T-helper 1 cell treated with Interleukin-12 subunit alpha and Interleukin-12 subunit beta and Interleukin-4 antibody, amounts not matched to agents 30 μg/mL and 1 μg/mL, for 36 hours (primary cell): ENCODE data around the gene ZNF638.

Experiments used
- H3K27ac Mint-ChIP-seq: one replicate; pipeline ENCODE4 v1.8.0; 2021; ENCODE audit warnings: mild to moderate bottlenecking, mixed read lengths
- H3K27me3 Mint-ChIP-seq: one replicate; pipeline ENCODE4 v1.8.0; 2021; ENCODE audit warnings: low read depth, mixed read lengths
- H3K36me3 Mint-ChIP-seq: one replicate; pipeline ENCODE4 v1.8.0; 2021; ENCODE audit warnings: low read depth, mixed read lengths
- H3K4me1 Mint-ChIP-seq: one replicate; pipeline ENCODE4 v1.8.0; 2021; ENCODE audit warnings: low read depth, mixed read lengths
- H3K4me3 Mint-ChIP-seq: one replicate; pipeline ENCODE4 v1.8.0; 2021; ENCODE audit warnings: mild to moderate bottlenecking, moderate library complexity, mixed read lengths
- H3K9me3 Mint-ChIP-seq: one replicate; pipeline ENCODE4 v1.8.0; 2021; ENCODE audit warnings: mixed read lengths

The ZNF638 gene

GRCh38 chr2:71347517-71347916 is 15.9 kb downstream of the ZNF638 start:
- peaks cover 32% of the 10 kb centered on the region for H3K36me3 Mint-ChIP-seq
- no peak overlapping the region for H3K4me3 Mint-ChIP-seq
- H3K4me1 Mint-ChIP-seq: peaks cover 12% of the 10 kb centered on the region
- no peak overlapping the region for H3K27ac Mint-ChIP-seq
- H3K27me3 Mint-ChIP-seq: no peaks in the 10 kb centered on the region
- H3K9me3 Mint-ChIP-seq: no peaks in the 10 kb centered on the region

GRCh38 chr2:71348302-71348701 is 16.7 kb downstream of the ZNF638 start:
- no peak overlapping the region for H3K4me3 Mint-ChIP-seq
- H3K9me3 Mint-ChIP-seq: no peaks in the 10 kb centered on the region
- H3K27me3 Mint-ChIP-seq: no peaks in the 10 kb centered on the region
- H3K4me1 Mint-ChIP-seq: peaks cover 19% of the 10 kb centered on the region
- peaks cover 32% of the 10 kb centered on the region for H3K36me3 Mint-ChIP-seq
- no peak overlapping the region for H3K27ac Mint-ChIP-seq

- no peak overlapping the region for H3K4me3 Mint-ChIP-seq
Measured at GRCh38 chr2:71353248-71353647, 21.7 kb downstream of the ZNF638 start.

GRCh38 chr2:71358931-71359671 is 27.5 kb downstream of the ZNF638 start:
- Mint-ChIP-seq H3K4me1 (peaks cover 18% of the 10 kb centered on the region), H3K27ac (no peak overlapping the region), H3K9me3 (no peaks in the 10 kb centered on the region), H3K4me3 (no peak overlapping the region), H3K36me3 (peaks cover 46% of the 10 kb centered on the region), H3K27me3 (no peaks in the 10 kb centered on the region)

More at GRCh38 chr2:71353248-71353647, 21.7 kb downstream of the ZNF638 start:
- peaks cover 31% of the 10 kb centered on the region for H3K4me1 Mint-ChIP-seq
- H3K36me3 Mint-ChIP-seq: peaks cover 39% of the 10 kb centered on the region
- no peaks in the 10 kb centered on the region for H3K9me3 Mint-ChIP-seq
- H3K27me3 Mint-ChIP-seq: no peaks in the 10 kb centered on the region
- peak overlapping the region; percentile 60 for H3K27ac Mint-ChIP-seq

- peaks cover 49% of the 10 kb centered on the region for H3K36me3 Mint-ChIP-seq
- H3K9me3 Mint-ChIP-seq: no peaks in the 10 kb centered on the region
- H3K4me3 Mint-ChIP-seq: no peak overlapping the region
Measured at GRCh38 chr2:71360434-71360975, 28.9 kb downstream of the ZNF638 start.

GRCh38 chr2:71361631-71362030 is 30.0 kb downstream of the ZNF638 start:
- Mint-ChIP-seq H3K36me3 (peaks cover 46% of the 10 kb centered on the region), H3K4me3 (no peak overlapping the region), H3K27ac (no peak overlapping the region), H3K27me3 (no peaks in the 10 kb centered on the region), H3K4me1 (peaks cover 15% of the 10 kb centered on the region), H3K9me3 (no peaks in the 10 kb centered on the region)

More at GRCh38 chr2:71360434-71360975, 28.9 kb downstream of the ZNF638 start:
- no peaks in the 10 kb centered on the region for H3K27me3 Mint-ChIP-seq
- peaks cover 18% of the 10 kb centered on the region for H3K4me1 Mint-ChIP-seq
- no peak overlapping the region for H3K27ac Mint-ChIP-seq

GRCh38 chr2:71362447-71362846 is 30.9 kb downstream of the ZNF638 start:
- Mint-ChIP-seq H3K4me1 (peaks cover 9% of the 10 kb centered on the region), H3K4me3 (no peak overlapping the region), H3K27ac (no peak overlapping the region), H3K27me3 (no peaks in the 10 kb centered on the region), H3K9me3 (no peaks in the 10 kb centered on the region), H3K36me3 (peaks cover 39% of the 10 kb centered on the region)

- Mint-ChIP-seq H3K9me3 (no peaks in the 10 kb centered on the region), H3K36me3 (peaks cover 23% of the 10 kb centered on the region), H3K27ac (no peak overlapping the region), H3K4me3 (no peak overlapping the region), H3K4me1 (peaks cover 3% of the 10 kb centered on the region), H3K27me3 (no peaks in the 10 kb centered on the region)
Measured at GRCh38 chr2:71370015-71370414, 38.4 kb downstream of the ZNF638 start.

GRCh38 chr2:71372042-71372441 is 40.5 kb downstream of the ZNF638 start:
- no peak overlapping the region for H3K27ac Mint-ChIP-seq

GRCh38 chr2:71379086-71379485 is 47.5 kb downstream of the ZNF638 start:
- Mint-ChIP-seq H3K27ac (no peak overlapping the region), H3K36me3 (peaks cover 49% of the 10 kb centered on the region), H3K4me3 (no peak overlapping the region)

More at GRCh38 chr2:71372042-71372441, 40.5 kb downstream of the ZNF638 start:
- peaks cover 29% of the 10 kb centered on the region for H3K36me3 Mint-ChIP-seq
- peaks cover 3% of the 10 kb centered on the region for H3K4me1 Mint-ChIP-seq
- no peaks in the 10 kb centered on the region for H3K9me3 Mint-ChIP-seq
- no peaks in the 10 kb centered on the region for H3K27me3 Mint-ChIP-seq
- H3K4me3 Mint-ChIP-seq: no peak overlapping the region

GRCh38 chr2:71380665-71381064 is 49.1 kb downstream of the ZNF638 start:
- Mint-ChIP-seq H3K27ac (no peak overlapping the region), H3K9me3 (no peaks in the 10 kb centered on the region), H3K27me3 (no peaks in the 10 kb centered on the region), H3K4me3 (no peak overlapping the region), H3K36me3 (peaks cover 50% of the 10 kb centered on the region), H3K4me1 (peaks cover 9% of the 10 kb centered on the region)

More at GRCh38 chr2:71379086-71379485, 47.5 kb downstream of the ZNF638 start:
- Mint-ChIP-seq H3K9me3 (no peaks in the 10 kb centered on the region), H3K27me3 (no peaks in the 10 kb centered on the region), H3K4me1 (peaks cover 9% of the 10 kb centered on the region)

- Mint-ChIP-seq H3K27ac (no peak overlapping the region), H3K27me3 (no peaks in the 10 kb centered on the region), H3K4me3 (no peak overlapping the region), H3K9me3 (no peaks in the 10 kb centered on the region), H3K4me1 (no peaks in the 10 kb centered on the region), H3K36me3 (peaks cover 50% of the 10 kb centered on the region)
Measured at GRCh38 chr2:71385012-71385411, 53.4 kb downstream of the ZNF638 start.

- no peaks in the 10 kb centered on the region for H3K9me3 Mint-ChIP-seq
- H3K4me3 Mint-ChIP-seq: no peak overlapping the region
- no peaks in the 10 kb centered on the region for H3K4me1 Mint-ChIP-seq
- H3K36me3 Mint-ChIP-seq: peaks cover 43% of the 10 kb centered on the region
- H3K27ac Mint-ChIP-seq: no peak overlapping the region
- no peaks in the 10 kb centered on the region for H3K27me3 Mint-ChIP-seq
Measured at GRCh38 chr2:71388214-71388613, 56.6 kb downstream of the ZNF638 start.

GRCh38 chr2:71389384-71390072 is 57.9 kb downstream of the ZNF638 start:
- H3K27ac Mint-ChIP-seq: no peak overlapping the region
- H3K4me3 Mint-ChIP-seq: no peak overlapping the region
- no peaks in the 10 kb centered on the region for H3K9me3 Mint-ChIP-seq
- H3K36me3 Mint-ChIP-seq: peaks cover 42% of the 10 kb centered on the region
- H3K4me1 Mint-ChIP-seq: no peaks in the 10 kb centered on the region
- H3K27me3 Mint-ChIP-seq: no peaks in the 10 kb centered on the region

- no peak overlapping the region for H3K27ac Mint-ChIP-seq
Measured at GRCh38 chr2:71393216-71393615, 61.6 kb downstream of the ZNF638 start.

More at GRCh38 chr2:71393216-71393615, 61.6 kb downstream of the ZNF638 start:
- Mint-ChIP-seq H3K4me1 (peaks cover 3% of the 10 kb centered on the region), H3K27me3 (no peaks in the 10 kb centered on the region), H3K36me3 (peaks cover 40% of the 10 kb centered on the region), H3K4me3 (no peak overlapping the region), H3K9me3 (no peaks in the 10 kb centered on the region)
